GM21737 (cell line): ENCODE results near the gene TXNDC12.
"Not testable (repeated sequence)": the region's sequence is repeated elsewhere in the genome, so short reads cannot be mapped to it uniquely, and the experiment has no call there.

Experiments
- ATAC-seq: cut with Tn5 transposase; IDR thresholded peaks from one replicate; pipeline ENCODE4 v1.9.1; 2021; ENCODE audit warnings: mild to moderate bottlenecking, moderate library complexity; ENCODE audit not compliant: unreplicated experiment

Gene TXNDC12

GRCh38 chr1:52055066-52055865 lies at the start of gene TXNDC12:
TSS of gene TXNDC12 (minus strand) at chr1:52055191. CDS start at chr1:52055096, 95 bp downstream.
- peak; percentile 40 for ATAC-seq

GRCh38 chr1:52102336-52103013 lies 47.5 kb upstream of the TXNDC12 start:
- ATAC-seq, result no peak

GRCh38 chr1:52098139-52098871 lies 43.3 kb upstream of the TXNDC12 start:
- ATAC-seq, result no peak

- ATAC-seq, result no peak
Observed at GRCh38 chr1:52096216-52096615, 41.2 kb upstream of the TXNDC12 start.

- not testable (repeated sequence) for ATAC-seq
Observed at GRCh38 chr1:52094300-52094699, 39.3 kb upstream of the TXNDC12 start.

GRCh38 chr1:52087892-52088291 lies 32.9 kb upstream of the TXNDC12 start:
- not testable (repeated sequence) for ATAC-seq

GRCh38 chr1:52080014-52080415 lies 25.0 kb upstream of the TXNDC12 start:
- no peak for ATAC-seq

- ATAC-seq, result not testable (repeated sequence)
Observed at GRCh38 chr1:52077277-52077676, 22.3 kb upstream of the TXNDC12 start.

- no peak for ATAC-seq
Observed at GRCh38 chr1:52072291-52072690, 17.3 kb upstream of the TXNDC12 start.

- ATAC-seq, result no peak
Observed at GRCh38 chr1:52070704-52071103, 15.7 kb upstream of the TXNDC12 start.

GRCh38 chr1:52063192-52063591 lies 8.2 kb upstream of the TXNDC12 start:
- ATAC-seq, result no peak

GRCh38 chr1:52060822-52061221 lies 5.8 kb upstream of the TXNDC12 start:
- ATAC-seq, result no peak

- ATAC-seq, result no peak
Observed at GRCh38 chr1:52059888-52060287, 4.9 kb upstream of the TXNDC12 start.

- no peak for ATAC-seq
Observed at GRCh38 chr1:52059321-52059720, 4.3 kb upstream of the TXNDC12 start.

- ATAC-seq, result no peak
Observed at GRCh38 chr1:52057876-52058415, 3.0 kb upstream of the TXNDC12 start.

- ATAC-seq, result no peak
Observed at GRCh38 chr1:52057255-52057654, 2.3 kb upstream of the TXNDC12 start.

GRCh38 chr1:52056937-52057231 lies 1.9 kb upstream of the TXNDC12 start:
- peak; percentile 41 for ATAC-seq

- ATAC-seq, result peak; percentile 78
Observed at GRCh38 chr1:52056163-52056936, 1.4 kb upstream of the TXNDC12 start, which contains the start of gene BTF3L4. TSS of gene BTF3L4 (plus strand) at chr1:52056295. CDS start at chr1:52059848, 3,553 bp downstream.

- no peak for ATAC-seq
Observed at GRCh38 chr1:52055866-52056162, 823 bp upstream of the TXNDC12 start.

GRCh38 chr1:52054496-52055065 lies 410 bp downstream of the TXNDC12 start:
- ATAC-seq, result no peak
